Mammary epithelial cell (primary cell): Measurements from ENCODE around the gene DPYSL4.

Experiments
- EZH2 ChIP-seq: IDR thresholded peaks from 2 replicates; pipeline ENCODE4 v1.6.1; 2012; ENCODE audit warnings: low read length, inconsistent platforms, borderline replicate concordance
- TF ChIP-seq, protein P1 (sequence below), 2 donors: IDR thresholded peaks in 1 of 2; conservative IDR thresholded peaks in 1 of 2; 2 replicates each; pipeline ENCODE4 v1.5.1; 2011 to 2012; ENCODE audit warnings: inconsistent platforms in 2 of 2, low read length in 2 of 2, mild to moderate bottlenecking in 2 of 2, control low read depth in 1 of 2, low read depth in 1 of 2; ENCODE audit not compliant: insufficient read depth in 1 of 2; ENCODE audit errors: extremely low read depth in 1 of 2

DNA sequence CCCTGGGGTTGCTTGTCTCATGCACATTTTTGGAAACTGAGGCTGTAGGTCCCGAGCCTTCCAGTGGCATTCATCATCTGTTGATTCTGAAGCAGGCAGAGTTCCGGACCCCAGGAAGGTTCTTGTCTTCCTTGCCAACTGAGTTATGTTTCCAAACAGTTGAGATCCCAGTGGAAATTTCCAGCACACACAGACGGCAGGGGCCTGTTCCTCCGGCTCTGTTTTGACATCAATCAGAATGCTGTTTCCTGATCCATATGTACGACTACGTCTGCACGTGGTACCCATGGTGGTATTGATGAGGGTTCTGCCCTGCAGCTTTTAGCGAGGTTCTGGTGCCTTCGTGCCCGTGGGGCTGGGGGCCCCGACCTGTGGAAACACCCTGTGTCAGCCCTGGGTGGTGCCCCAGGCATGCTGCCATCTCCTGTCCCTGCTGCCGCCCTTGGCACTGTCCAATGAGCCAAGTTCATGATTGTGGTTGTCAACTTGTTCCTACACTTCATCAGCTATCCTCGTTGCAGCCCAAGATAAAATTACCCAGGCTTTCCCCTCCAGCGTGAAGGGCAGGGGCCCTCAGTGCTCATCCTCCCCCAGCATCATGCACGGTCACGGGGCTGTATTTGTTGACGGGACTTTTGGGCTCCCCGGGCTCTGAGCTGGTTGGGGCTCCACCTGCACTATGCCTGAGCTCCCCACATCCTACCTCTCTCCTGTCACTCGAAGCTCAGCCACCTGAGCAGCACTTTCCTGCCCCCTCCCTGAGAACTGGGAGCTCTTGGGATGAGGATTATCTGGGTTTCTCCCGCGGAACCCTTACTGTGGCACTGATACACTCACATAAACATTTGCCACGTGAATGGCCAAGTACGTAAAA is 7.8 kb upstream of the DPYSL4 start:
- TF ChIP-seq, protein P1, sequence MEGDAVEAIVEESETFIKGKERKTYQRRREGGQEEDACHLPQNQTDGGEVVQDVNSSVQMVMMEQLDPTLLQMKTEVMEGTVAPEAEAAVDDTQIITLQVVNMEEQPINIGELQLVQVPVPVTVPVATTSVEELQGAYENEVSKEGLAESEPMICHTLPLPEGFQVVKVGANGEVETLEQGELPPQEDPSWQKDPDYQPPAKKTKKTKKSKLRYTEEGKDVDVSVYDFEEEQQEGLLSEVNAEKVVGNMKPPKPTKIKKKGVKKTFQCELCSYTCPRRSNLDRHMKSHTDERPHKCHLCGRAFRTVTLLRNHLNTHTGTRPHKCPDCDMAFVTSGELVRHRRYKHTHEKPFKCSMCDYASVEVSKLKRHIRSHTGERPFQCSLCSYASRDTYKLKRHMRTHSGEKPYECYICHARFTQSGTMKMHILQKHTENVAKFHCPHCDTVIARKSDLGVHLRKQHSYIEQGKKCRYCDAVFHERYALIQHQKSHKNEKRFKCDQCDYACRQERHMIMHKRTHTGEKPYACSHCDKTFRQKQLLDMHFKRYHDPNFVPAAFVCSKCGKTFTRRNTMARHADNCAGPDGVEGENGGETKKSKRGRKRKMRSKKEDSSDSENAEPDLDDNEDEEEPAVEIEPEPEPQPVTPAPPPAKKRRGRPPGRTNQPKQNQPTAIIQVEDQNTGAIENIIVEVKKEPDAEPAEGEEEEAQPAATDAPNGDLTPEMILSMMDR (conservative IDR thresholded peaks at IDR 0.05 in 1 of 2, IDR thresholded peaks at IDR 0.05 in 1 of 2; ENCODE audit: extremely low read depth in 1 of 2, insufficient read depth in 1 of 2, low read depth in 1 of 2, low read length in 2 of 2), result no peak
- TF ChIP-seq EZH2, result no peak
